Testis (tissue), 2 donors: ENCODE data around the gene SYNGR1.

Source experiments
- POLR2A ChIP-seq: fragments of 450-650 bp; IDR thresholded peaks from one replicate; pipeline ENCODE4 v1.6.1; 2017; ENCODE audit warnings: antibody characterized with exemption, mild to moderate bottlenecking, moderate library complexity
- TF ChIP-seq, protein P1 (sequence below), 3 experiments: fragments of 450-650 bp in 2 of 3; fragments of 200-600 bp in 1 of 3; sonication (generic) in 1 of 3; IDR thresholded peaks; one replicate each; pipeline ENCODE4 v1.5.1; 2016 to 2019; ENCODE audit warnings: antibody characterized with exemption in 3 of 3, mild to moderate bottlenecking in 2 of 3, moderate library complexity in 1 of 3

DNA sequence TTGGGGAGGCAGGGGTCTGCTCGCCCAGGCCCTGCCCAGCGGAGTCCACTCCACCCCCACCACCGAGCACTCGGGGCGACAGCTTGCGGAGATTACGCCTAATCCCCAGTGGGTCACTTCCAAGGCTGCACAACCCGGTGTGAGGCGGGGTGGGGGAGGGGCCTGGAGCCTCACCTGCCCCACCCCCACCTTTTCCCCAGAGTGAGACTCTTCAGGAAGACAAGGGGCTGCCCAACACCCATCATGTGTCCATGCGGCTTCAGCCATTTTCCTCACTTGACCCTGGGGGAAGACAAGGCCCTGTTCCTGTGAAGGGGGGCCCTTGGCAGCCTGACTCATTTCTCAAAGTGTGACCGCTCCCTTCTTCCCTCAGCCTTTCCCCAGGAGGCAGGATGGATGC, 12.5 kb downstream of the SYNGR1 start:
- TF ChIP-seq, protein P1, sequence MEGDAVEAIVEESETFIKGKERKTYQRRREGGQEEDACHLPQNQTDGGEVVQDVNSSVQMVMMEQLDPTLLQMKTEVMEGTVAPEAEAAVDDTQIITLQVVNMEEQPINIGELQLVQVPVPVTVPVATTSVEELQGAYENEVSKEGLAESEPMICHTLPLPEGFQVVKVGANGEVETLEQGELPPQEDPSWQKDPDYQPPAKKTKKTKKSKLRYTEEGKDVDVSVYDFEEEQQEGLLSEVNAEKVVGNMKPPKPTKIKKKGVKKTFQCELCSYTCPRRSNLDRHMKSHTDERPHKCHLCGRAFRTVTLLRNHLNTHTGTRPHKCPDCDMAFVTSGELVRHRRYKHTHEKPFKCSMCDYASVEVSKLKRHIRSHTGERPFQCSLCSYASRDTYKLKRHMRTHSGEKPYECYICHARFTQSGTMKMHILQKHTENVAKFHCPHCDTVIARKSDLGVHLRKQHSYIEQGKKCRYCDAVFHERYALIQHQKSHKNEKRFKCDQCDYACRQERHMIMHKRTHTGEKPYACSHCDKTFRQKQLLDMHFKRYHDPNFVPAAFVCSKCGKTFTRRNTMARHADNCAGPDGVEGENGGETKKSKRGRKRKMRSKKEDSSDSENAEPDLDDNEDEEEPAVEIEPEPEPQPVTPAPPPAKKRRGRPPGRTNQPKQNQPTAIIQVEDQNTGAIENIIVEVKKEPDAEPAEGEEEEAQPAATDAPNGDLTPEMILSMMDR (IDR thresholded peaks at IDR 0.05): no peak
- no peak for TF ChIP-seq POLR2A
